Left ventricle myocardium superior (tissue), 1 donor: Measurements from ENCODE around the gene RPS8. TPM values are rescaled to one million over a fixed set of nuclear protein-coding genes. Genes with fewer than 3 reads are reported as not detected.
A peak's percentile ranks its signal among the peaks of the same experiment; 100 is the strongest.
"Not testable (repeated sequence)": the region's sequence is repeated elsewhere in the genome, so short reads cannot be mapped to it uniquely, and the experiment has no call there.

Experiments
- ATAC-seq: fragments of 200-7000 bp; cut with Tn5 transposase; one replicate; pipeline ENCODE4 v1.9.1; 2020; ENCODE audit warnings: mild to moderate bottlenecking, moderate library complexity
- DNase-seq: peaks from one replicate; pipeline ENCODE4 v3.0.0-alpha.2; 2020
- intact Hi-C: fragments of 100-400 bp; cut with micrococcal nuclease; formaldehyde crosslinking; loops from one replicate; pipeline ENCODE4 v1.11.0; 2022
- total RNA-seq: library from RNA; stranded (reverse); fragmentation: NEBNext Ultra II Directional; extraction: Animal tissue kit (Norgen Biotek cat#: 25700); gene quantifications from one replicate; pipeline ENCODE4 v1.2.1, GENCODE V29; 2021
- donor health status: DM: no; HTN: yes; CAD: no; lungs with severe emphysema.

The RPS8 gene
- total RNA-seq, 1 donor from 2014 or later: 727 TPM

- no peak for DNase-seq
- intact Hi-C loops: no loop called here
- no peak for ATAC-seq
These were observed 3.6 kb downstream of the RPS8 start for GRCh38 chr1:44778705-44779576.

- intact Hi-C loops: no loop called here
- ATAC-seq: no peak
- DNase-seq: no peak
These were observed 5.3 kb downstream of the RPS8 start for GRCh38 chr1:44780583-44781121.

- intact Hi-C loops: no loop called here
- ATAC-seq: no peak
- DNase-seq: no peak
These were observed 8.4 kb downstream of the RPS8 start for GRCh38 chr1:44783697-44784093.

GRCh38 chr1:44784094-44785028 is 9.0 kb downstream of the RPS8 start:
- ATAC-seq: peak; percentile 32
- intact Hi-C loops: no loop called here

GRCh38 chr1:44785029-44785380 is 9.7 kb downstream of the RPS8 start:
- DNase-seq (no peak), ATAC-seq (no peak)
- intact Hi-C loops: no loop called here

More at GRCh38 chr1:44784094-44785028, 9.0 kb downstream of the RPS8 start:
- DNase-seq: peak; percentile 60

GRCh38 chr1:44785501-44786137 is 10.3 kb downstream of the RPS8 start:
- intact Hi-C loops: no loop called here
- no peak for ATAC-seq

GRCh38 chr1:44786138-44786840 is 10.9 kb downstream of the RPS8 start:
- DNase-seq (peak; percentile 79), ATAC-seq (peak; percentile 73)
- intact Hi-C loops: no loop called here

More at GRCh38 chr1:44785501-44786137, 10.3 kb downstream of the RPS8 start:
- no peak for DNase-seq

GRCh38 chr1:44786841-44787426 is 11.6 kb downstream of the RPS8 start:
- intact Hi-C loops: no loop called here
- ATAC-seq (no peak), DNase-seq (no peak)

GRCh38 chr1:44787506-44787905 is 12.2 kb downstream of the RPS8 start:
- DNase-seq: no peak
- ATAC-seq: no peak
- intact Hi-C loops: no loop called here

- ATAC-seq (no peak), DNase-seq (no peak)
- intact Hi-C loops: no loop called here
These were observed 12.9 kb downstream of the RPS8 start, which contains the start of gene BEST4 for GRCh38 chr1:44788120-44788860. Gene BEST4 (minus strand): TSS chr1:44788170. CDS start chr1:44787705, 465 bp downstream.

GRCh38 chr1:44790968-44791801 is 15.8 kb downstream of the RPS8 start:
- DNase-seq (no peak), ATAC-seq (no peak)
- intact Hi-C loops: no loop called here

- ATAC-seq (no peak), DNase-seq (no peak)
- intact Hi-C loops: no loop called here
These were observed 17.6 kb downstream of the RPS8 start for GRCh38 chr1:44792736-44793502.

GRCh38 chr1:44797886-44798285 is 22.5 kb downstream of the RPS8 start:
- DNase-seq, ATAC-seq, intact Hi-C loops: not testable (repeated sequence)

GRCh38 chr1:44798481-44799365 is 23.4 kb downstream of the RPS8 start:
- ATAC-seq (no peak), DNase-seq (no peak)
- intact Hi-C loops: no loop called here
